ENCODE data around the gene TBC1D22A.

TBC1D22A gene

DNA sequence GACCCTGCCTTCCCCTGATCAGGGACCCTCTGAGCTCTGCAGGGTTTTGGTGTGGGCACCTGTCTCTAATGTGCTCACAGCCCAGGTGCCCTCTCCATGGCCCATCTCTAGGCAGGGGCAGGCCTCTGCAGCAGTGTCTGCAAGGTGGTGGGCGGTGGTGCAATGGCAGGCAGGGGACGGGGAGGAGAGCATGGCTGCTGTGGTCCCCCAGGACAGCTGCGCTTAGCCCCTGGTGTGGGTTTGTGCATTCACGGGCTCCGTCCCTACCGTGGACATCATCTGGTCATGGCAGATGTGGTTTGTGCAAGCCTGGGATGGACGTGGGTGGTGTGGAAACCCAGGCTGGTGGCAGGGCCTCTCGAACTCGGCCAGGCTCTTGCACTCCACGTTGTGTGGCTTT is 443.1 kb downstream of the TBC1D22A start:
- ChIA-PET CTCF (no interaction called here), POLR2A (no interaction called here)
- no peak for DNase-seq (ENCODE audit: extremely low spot score)
- TF ChIP-seq, protein P1, sequence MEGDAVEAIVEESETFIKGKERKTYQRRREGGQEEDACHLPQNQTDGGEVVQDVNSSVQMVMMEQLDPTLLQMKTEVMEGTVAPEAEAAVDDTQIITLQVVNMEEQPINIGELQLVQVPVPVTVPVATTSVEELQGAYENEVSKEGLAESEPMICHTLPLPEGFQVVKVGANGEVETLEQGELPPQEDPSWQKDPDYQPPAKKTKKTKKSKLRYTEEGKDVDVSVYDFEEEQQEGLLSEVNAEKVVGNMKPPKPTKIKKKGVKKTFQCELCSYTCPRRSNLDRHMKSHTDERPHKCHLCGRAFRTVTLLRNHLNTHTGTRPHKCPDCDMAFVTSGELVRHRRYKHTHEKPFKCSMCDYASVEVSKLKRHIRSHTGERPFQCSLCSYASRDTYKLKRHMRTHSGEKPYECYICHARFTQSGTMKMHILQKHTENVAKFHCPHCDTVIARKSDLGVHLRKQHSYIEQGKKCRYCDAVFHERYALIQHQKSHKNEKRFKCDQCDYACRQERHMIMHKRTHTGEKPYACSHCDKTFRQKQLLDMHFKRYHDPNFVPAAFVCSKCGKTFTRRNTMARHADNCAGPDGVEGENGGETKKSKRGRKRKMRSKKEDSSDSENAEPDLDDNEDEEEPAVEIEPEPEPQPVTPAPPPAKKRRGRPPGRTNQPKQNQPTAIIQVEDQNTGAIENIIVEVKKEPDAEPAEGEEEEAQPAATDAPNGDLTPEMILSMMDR (IDR thresholded peaks at IDR 0.05; ENCODE audit: control extremely low read depth, extremely low read depth, low read depth, missing control alignments): no peak

DNA sequence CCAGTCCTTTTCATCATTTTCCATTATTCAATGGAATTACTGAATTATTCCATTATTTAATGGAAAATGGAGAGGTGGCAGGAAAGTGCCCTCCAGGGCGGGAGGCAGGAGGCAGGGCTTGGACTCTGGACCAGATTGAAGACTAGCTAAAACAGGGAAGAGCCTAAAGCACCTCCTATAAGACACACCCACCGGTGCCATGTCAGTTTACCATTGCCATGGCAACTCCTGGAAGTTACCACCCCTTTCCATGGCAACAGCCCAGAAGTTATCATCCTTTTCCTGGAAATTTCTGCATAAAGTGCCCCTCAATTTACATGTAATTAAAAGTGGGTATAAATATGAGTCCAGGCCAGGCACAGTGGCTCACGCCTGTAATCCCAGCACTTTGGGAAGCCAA is 443.7 kb downstream of the TBC1D22A start:
- ChIA-PET CTCF (no interaction called here), POLR2A (no interaction called here)

GRCh38 chr22:47206666-47207218 is 444.3 kb downstream of the TBC1D22A start:
- no peak for DNase-seq (ENCODE audit: extremely low spot score)
- TF ChIP-seq, protein P1 (IDR thresholded peaks at IDR 0.05; ENCODE audit: control extremely low read depth, extremely low read depth, low read depth, missing control alignments): no peak
- ChIA-PET CTCF (no interaction called here), POLR2A (no interaction called here)

More for the DNA sequence above, 443.7 kb downstream of the TBC1D22A start:
- TF ChIP-seq, protein P1 (IDR thresholded peaks at IDR 0.05; ENCODE audit: control extremely low read depth, extremely low read depth, low read depth, missing control alignments): no peak
- no peak for DNase-seq (ENCODE audit: extremely low spot score)

GRCh38 chr22:47207387-47207786 is 444.9 kb downstream of the TBC1D22A start:
- TF ChIP-seq, protein P1 (IDR thresholded peaks at IDR 0.05; ENCODE audit: control extremely low read depth, extremely low read depth, low read depth, missing control alignments): no peak
- POLR2A ChIA-PET: no interaction called here
- DNase-seq (ENCODE audit: extremely low spot score): no peak
- CTCF ChIA-PET: no interaction called here

DNA sequence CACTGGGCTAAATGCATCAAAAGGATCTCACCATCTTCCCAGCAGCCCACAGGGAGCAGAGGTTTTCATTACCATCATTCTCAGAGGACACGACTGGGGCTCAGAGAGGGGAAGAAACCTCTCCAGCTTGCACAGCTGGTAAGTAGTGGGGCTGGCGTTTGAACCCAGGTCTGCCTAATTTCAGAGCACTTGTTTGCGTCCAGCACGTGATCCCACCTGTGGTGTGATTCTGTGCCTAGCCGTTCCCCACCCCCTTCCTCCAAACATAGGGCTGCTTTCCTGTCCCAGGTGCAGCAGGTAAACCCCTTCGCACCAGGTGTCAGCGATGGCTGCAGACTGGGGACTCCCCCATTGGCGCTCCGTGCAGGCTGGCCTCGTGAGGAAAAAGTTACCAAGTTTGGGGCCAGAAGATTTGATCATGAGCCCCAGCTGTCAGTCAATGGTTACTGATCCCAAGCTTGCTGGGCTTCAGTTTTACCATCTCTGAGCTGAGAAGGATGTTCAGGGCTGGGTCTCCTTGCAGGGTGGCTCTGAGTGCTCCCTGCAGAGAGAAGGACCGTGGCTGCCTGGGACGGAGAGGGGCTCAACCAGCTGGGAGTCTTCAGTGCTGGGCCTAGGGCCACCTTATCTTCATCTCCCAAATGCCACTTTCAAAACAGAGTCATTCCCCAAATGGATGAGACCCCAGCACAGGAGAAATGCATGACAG is 445.6 kb downstream of the TBC1D22A start:
- TF ChIP-seq, protein P1 (IDR thresholded peaks at IDR 0.05; ENCODE audit: control extremely low read depth, extremely low read depth, low read depth, missing control alignments): no peak
- no peak for DNase-seq (ENCODE audit: extremely low spot score)
- CTCF ChIA-PET: no interaction called here
- POLR2A ChIA-PET: no interaction called here

DNA sequence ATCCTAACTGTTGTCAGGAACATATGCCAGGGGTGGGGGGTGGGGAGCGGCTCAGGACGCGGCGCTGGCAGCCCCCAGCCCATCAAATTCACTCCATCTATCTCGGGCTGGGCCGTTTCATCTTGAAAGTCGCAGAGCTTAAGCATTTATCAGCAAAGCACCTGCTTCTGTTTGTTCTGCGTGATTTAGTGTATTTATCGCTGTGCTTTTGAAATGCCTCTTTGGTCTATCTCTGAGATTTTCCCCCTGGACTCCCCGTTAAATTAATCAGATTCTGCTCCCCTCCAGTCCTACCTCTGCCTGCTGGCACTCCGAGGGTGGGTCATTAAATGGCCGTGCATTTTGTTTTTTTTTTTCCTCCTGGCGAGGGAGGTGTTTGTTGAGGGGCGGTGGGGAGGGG is 446.2 kb downstream of the TBC1D22A start:
- TF ChIP-seq, protein P1 (IDR thresholded peaks at IDR 0.05; ENCODE audit: control extremely low read depth, extremely low read depth, low read depth, missing control alignments): no peak
- POLR2A ChIA-PET: no interaction called here

More for the DNA sequence above, 446.2 kb downstream of the TBC1D22A start:
- CTCF ChIA-PET: no interaction called here
- DNase-seq (ENCODE audit: extremely low spot score): no peak
